GM10266 (cell line): ENCODE measurements around the gene TPST1.

Source experiments
- DNase-seq: peaks from one replicate; pipeline ENCODE4 v3.0.0; 2012; ENCODE audit errors: extremely low spot score
- CTCF ChIP-seq: IDR thresholded peaks from 2 replicates; pipeline ENCODE4 v1.5.1; 2012; ENCODE audit warnings: mild to moderate bottlenecking, low read depth; ENCODE audit not compliant: control insufficient read depth, insufficient read depth; ENCODE audit errors: missing control alignments

TPST1 gene

DNA sequence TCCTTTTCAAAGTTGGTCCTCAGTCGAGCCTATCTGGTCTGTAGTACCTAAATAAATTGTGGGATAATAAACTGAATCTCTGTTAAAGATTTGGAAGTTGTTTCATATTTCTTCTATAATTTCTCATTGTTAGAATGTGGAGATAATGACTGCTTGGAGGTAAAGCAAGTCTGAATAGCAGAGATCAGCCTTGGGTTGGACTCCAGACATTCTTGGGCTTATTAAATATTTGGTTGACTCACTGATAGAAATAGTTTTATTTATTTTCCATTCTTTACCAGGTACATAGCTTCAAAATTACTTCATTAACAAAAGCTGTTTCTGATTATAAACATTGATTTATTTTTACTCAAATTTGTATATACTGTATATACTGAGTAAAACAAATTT is 34.3 kb downstream of the TPST1 start:
- no peak for DNase-seq
- no peak for TF ChIP-seq CTCF

DNA sequence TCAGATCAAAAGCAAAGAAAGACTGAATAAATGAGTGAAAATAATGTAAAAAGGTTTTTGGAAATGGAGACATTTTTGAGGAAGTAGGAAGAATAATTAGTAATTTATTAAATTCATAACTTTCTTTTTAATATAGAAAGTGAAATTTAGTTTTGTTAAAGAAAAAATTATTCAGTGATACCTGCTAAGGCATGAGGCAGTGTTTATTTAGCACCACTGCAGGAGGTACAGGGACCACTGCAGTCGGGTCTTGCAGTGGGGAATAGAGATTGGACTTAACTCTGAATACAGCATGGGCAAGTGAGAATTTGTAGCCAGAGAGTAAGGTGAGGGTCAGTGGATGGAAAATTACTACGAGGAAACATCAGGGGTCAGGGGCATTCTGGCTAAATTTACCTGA is 39.9 kb downstream of the TPST1 start:
- no peak for TF ChIP-seq CTCF
- no peak for DNase-seq

DNA sequence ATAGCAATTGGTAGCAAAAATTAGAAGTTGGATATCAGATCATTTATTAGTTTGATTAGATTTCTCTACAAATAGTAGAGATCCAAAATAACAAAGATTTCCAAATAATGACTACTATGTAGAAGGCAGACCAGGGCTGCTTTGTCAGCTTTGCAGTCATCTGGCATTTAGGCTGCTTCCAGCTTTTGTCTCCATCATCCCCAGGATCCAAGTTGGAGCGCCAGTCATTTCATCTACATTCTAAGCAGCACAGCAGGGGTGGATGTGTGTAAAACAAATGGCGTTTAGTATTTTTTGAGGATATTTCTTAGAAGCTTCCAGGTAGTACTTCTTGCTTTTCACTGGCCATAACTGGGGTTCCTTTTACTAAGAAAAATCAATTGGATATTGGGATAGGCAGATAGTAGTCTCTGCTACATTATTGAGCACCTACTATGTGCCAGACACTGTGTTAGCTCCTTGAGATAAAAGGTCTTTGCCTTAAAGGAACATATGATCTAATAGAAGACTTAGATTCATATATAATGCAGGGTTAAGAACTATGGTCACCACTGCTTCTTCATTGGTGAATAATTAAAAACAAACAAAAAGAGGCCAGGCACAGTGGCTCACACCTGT is 41.5 kb downstream of the TPST1 start:
- TF ChIP-seq CTCF, result no peak
- no peak for DNase-seq

DNA sequence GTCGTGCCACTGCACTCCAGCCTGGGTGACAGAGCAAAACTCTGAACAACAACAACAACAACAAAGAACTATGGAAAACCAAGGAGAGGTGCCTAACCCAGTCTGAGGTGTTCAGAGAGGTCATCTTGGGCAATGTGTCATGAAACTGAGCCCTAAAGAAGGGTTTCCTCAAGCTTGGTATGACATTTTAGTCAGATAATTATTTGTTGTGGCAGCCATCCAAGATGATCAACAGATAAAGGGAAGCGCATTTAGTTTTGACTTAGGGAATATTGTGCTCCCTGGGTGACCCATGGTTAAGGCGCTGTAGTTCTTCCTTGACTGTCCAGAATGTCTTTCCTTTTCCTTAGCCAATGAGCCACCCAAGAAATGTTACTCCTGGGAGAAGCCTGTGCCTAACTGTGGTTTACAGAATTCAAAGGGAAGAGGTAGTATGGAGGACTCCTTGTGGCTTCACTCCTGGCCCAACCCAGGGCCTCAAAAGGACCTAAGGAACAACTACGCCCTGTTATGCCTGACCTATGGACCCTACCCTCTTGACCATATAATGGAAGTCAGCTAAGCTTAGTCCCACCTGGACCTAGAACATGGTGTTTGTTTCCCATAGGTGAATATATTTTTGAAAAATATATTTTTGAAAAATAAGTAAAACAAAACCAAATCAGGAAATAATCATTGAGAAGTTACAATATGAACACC is 42.4 kb downstream of the TPST1 start:
- DNase-seq, result no peak

GRCh38 chr7:66250711-66251110 is 45.6 kb downstream of the TPST1 start:
- DNase-seq, result no peak
- no peak for TF ChIP-seq CTCF

More for the DNA sequence above, 42.4 kb downstream of the TPST1 start:
- no peak for TF ChIP-seq CTCF

- DNase-seq, result no peak
- no peak for TF ChIP-seq CTCF
These were observed 50.5 kb downstream of the TPST1 start for GRCh38 chr7:66255534-66256100.

DNA sequence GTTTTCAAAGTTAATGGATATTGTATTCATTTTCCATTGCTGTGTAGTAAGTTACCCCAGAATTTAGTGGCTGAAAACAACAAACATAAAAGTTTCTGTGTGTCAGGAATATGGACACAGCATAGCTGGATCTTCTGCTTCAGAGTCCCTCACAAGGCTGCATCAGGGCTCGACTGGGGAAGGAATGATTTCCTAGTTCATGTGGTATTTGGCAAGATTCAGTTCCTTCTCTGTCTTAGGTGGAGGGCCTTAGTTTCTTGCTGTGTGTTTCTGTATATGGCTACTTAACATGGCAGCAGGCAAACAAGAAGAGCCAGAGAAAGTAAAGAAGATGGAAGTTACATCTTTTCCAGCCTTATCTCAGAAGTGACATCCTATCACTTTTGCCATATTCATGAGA is 51.1 kb downstream of the TPST1 start:
- TF ChIP-seq CTCF, result no peak
- no peak for DNase-seq
